Erythroblast (primary cell): ENCODE results near the gene WDR70.

Experiments used
- GATA1 ChIP-seq: IDR thresholded peaks from 2 replicates; pipeline ENCODE4 v1.6.1; 2011; ENCODE audit warnings: low read depth, mild to moderate bottlenecking, control low read depth, low read length, moderate library complexity
- POLR2A ChIP-seq: IDR thresholded peaks from 2 replicates; pipeline ENCODE4 v1.6.1; 2011; ENCODE audit warnings: mild to moderate bottlenecking, low read length

GRCh38 chr5:37724395-37725125 lies 345.4 kb downstream of the WDR70 start:
- no peak for TF ChIP-seq POLR2A
- TF ChIP-seq GATA1: no peak
